ENCODE measurements around the gene C6orf132. TPM values are rescaled to one million over a fixed set of nuclear protein-coding genes. Genes with fewer than 3 reads are reported as not detected.
A peak's percentile ranks its signal among the peaks of the same experiment; 100 is the strongest.

The C6orf132 gene
- total and polyA plus RNA-seq, 2 donors from 2014 or later, result 5.6 to 42.7 TPM

- Histone ChIP-seq H3K36me3 (ENCODE audit: control insufficient read depth in 2 of 3, insufficient read depth in 3 of 3, low read length in 3 of 3) (no peaks in the 10 kb centered on the region), H3K9ac (ENCODE audit: low read length in 3 of 3) (peak overlapping the region in 1 of 3 donors; percentile 59), H3K27ac (ENCODE audit: low read depth in 2 of 2, low read length in 2 of 2) (no peak overlapping the region), H3K4me3 (ENCODE audit: low read length in 3 of 3) (peak overlapping the region in 2 of 3 donors; percentile 48 to 58), H3K9me3 (ENCODE audit: control insufficient read depth in 2 of 3, insufficient read depth in 1 of 3, low read length in 3 of 3) (no peaks in the 10 kb centered on the region), H3K27me3 (ENCODE audit: control insufficient read depth, insufficient read depth, low read length) (no peaks in the 10 kb centered on the region), H3K4me1 (ENCODE audit: control insufficient read depth in 2 of 3, insufficient read depth in 2 of 3, low read depth in 1 of 3, low read length in 3 of 3) (peaks cover 2 to 16% (median 16%) of the 10 kb centered on the region in 3 donors)
- no peak for TF ChIP-seq CTCF (IDR thresholded peaks at IDR 0.05; ENCODE audit: borderline replicate concordance, extremely low read depth, insufficient read depth)
- FAIRE-seq (no peak), DNase-seq (peak in 2 of 5 donors; percentile 28 to 43)
- intact Hi-C loops (cut with DNase I), result no loop called here
Observed at GRCh38 chr6:42141603-42142117, 760 bp downstream of the C6orf132 start.

GRCh38 chr6:42140756-42141602 is 1.4 kb downstream of the C6orf132 start:
- no peak for FAIRE-seq
- peaks cover 2 to 16% (median 16%) of the 10 kb centered on the region in 3 donors for H3K4me1 ChIP-seq (ENCODE audit: control insufficient read depth in 2 of 3, insufficient read depth in 2 of 3, low read depth in 1 of 3, low read length in 3 of 3)
- H3K36me3 ChIP-seq (ENCODE audit: control insufficient read depth in 2 of 3, insufficient read depth in 3 of 3, low read length in 3 of 3), result no peaks in the 10 kb centered on the region
- peak overlapping the region in 1 of 2 donors; percentile 55 for H3K27ac ChIP-seq (ENCODE audit: low read depth in 2 of 2, low read length in 2 of 2)
- no peaks in the 10 kb centered on the region for H3K27me3 ChIP-seq (ENCODE audit: control insufficient read depth, insufficient read depth, low read length)
- intact Hi-C loops (cut with DNase I), result no loop called here
- no peak for TF ChIP-seq CTCF (IDR thresholded peaks at IDR 0.05; ENCODE audit: borderline replicate concordance, extremely low read depth, insufficient read depth)
- H3K9me3 ChIP-seq (ENCODE audit: control insufficient read depth in 2 of 3, insufficient read depth in 1 of 3, low read length in 3 of 3), result no peaks in the 10 kb centered on the region
- no peak for DNase-seq
- peak overlapping the region in 1 of 3 donors; percentile 58 for H3K4me3 ChIP-seq (ENCODE audit: low read length in 3 of 3)
- peak overlapping the region in 1 of 3 donors; percentile 59 for H3K9ac ChIP-seq (ENCODE audit: low read length in 3 of 3)

GRCh38 chr6:42140032-42140431 is 2.4 kb downstream of the C6orf132 start:
- Histone ChIP-seq H3K9ac (ENCODE audit: low read length in 3 of 3) (no peak overlapping the region), H3K4me3 (ENCODE audit: low read length in 3 of 3) (no peak overlapping the region), H3K9me3 (ENCODE audit: control insufficient read depth in 2 of 3, insufficient read depth in 1 of 3, low read length in 3 of 3) (no peaks in the 10 kb centered on the region), H3K27me3 (ENCODE audit: control insufficient read depth, insufficient read depth, low read length) (no peaks in the 10 kb centered on the region), H3K36me3 (ENCODE audit: control insufficient read depth in 2 of 3, insufficient read depth in 3 of 3, low read length in 3 of 3) (no peaks in the 10 kb centered on the region), H3K27ac (ENCODE audit: low read depth in 2 of 2, low read length in 2 of 2) (no peak overlapping the region), H3K4me1 (ENCODE audit: control insufficient read depth in 2 of 3, insufficient read depth in 2 of 3, low read depth in 1 of 3, low read length in 3 of 3) (peaks cover 2 to 16% (median 16%) of the 10 kb centered on the region in 3 donors)
- intact Hi-C loops (cut with DNase I), result no loop called here
- DNase-seq (no peak), FAIRE-seq (no peak)
- TF ChIP-seq CTCF (IDR thresholded peaks at IDR 0.05; ENCODE audit: borderline replicate concordance, extremely low read depth, insufficient read depth), result no peak
